ENCODE results near the gene DIPK2B.

- TF ChIP-seq POLR2AphosphoS5 (IDR thresholded peaks at IDR 0.05), result no peak
- TF ChIP-seq CTCF (IDR thresholded peaks at IDR 0.05 in 8 of 11, conservative IDR thresholded peaks at IDR 0.05 in 3 of 11), result no peak
- TF ChIP-seq POLR2A (IDR thresholded peaks at IDR 0.05), result no peak
Measured at GRCh38 chrX:45196701-45197100, 4.0 kb downstream of the DIPK2B start.

Measured in spleen (tissue), 7 donors.